OCI-LY3 (cell line): ENCODE measurements around the gene SIMC1.
"Not testable (repeated sequence)": the region's sequence is repeated elsewhere in the genome, so short reads cannot be mapped to it uniquely, and the experiment has no call there.

Source experiments
- H2AFZ ChIP-seq: fragments of 200-600, 300-600 bp; shearing (Covaris generic); 2 replicates; pipeline ENCODE4 v1.6.0; 2014; ENCODE audit warnings: antibody characterized with exemption, low read depth, low read length
- H3K27ac ChIP-seq: fragments of 200-600, 300-600 bp; sonication (generic); 2 replicates; pipeline ENCODE4 v1.5.1; 2014; ENCODE audit warnings: mild to moderate bottlenecking, low read length, moderate library complexity, mixed read lengths
- H3K27me3 ChIP-seq: fragments of 200-600, 300-600 bp; sonication (generic); 2 replicates; pipeline ENCODE4 v1.6.1; 2014; ENCODE audit warnings: low read depth, low read length, mixed read lengths
- H3K36me3 ChIP-seq: fragments of 200-600, 300-600 bp; sonication (generic); replicated peaks from 2 replicates; pipeline ENCODE3; 2014; ENCODE audit warnings: low read depth, low read length, mixed read lengths
- H3K4me1 ChIP-seq: fragments of 300-600, 200-600 bp; sonication (generic); 2 replicates; pipeline ENCODE4 v1.6.1; 2014; ENCODE audit warnings: low read length, mixed read lengths
- H3K4me2 ChIP-seq: fragments of 200-600, 300-600 bp; sonication (generic); 2 replicates; pipeline ENCODE4 v1.6.1; 2014; ENCODE audit warnings: low read length, mixed read lengths
- H3K4me3 ChIP-seq: fragments of 300-600, 200-600 bp; sonication (generic); 2 replicates; pipeline ENCODE4 v1.5.1; 2014; ENCODE audit warnings: antibody characterized with exemption, mild to moderate bottlenecking, low read length, moderate library complexity
- H3K79me2 ChIP-seq: fragments of 300-600, 200-600 bp; shearing (Covaris generic); 2 replicates; pipeline ENCODE4 v1.6.1; 2014; ENCODE audit warnings: mild to moderate bottlenecking, low read length, mixed read lengths
- H3K9ac ChIP-seq: fragments of 300-600, 200-600 bp; shearing (Covaris generic); 2 replicates; pipeline ENCODE4 v1.6.0; 2014; ENCODE audit warnings: mild to moderate bottlenecking, low read length, moderate library complexity
- H3K9me3 ChIP-seq: fragments of 200-600, 300-600 bp; shearing (Covaris generic); 2 replicates; pipeline ENCODE4 v1.6.1; 2014; ENCODE audit warnings: low read length, mixed read lengths; ENCODE audit not compliant: insufficient read depth
- H4K20me1 ChIP-seq: fragments of 200-600, 300-600 bp; sonication (generic); 2 replicates; pipeline ENCODE4 v1.6.1; 2016; ENCODE audit warnings: low read length, mixed read lengths; ENCODE audit not compliant: insufficient read depth

Gene SIMC1

GRCh38 chr5:176245074-176245473, 6.8 kb downstream of the SIMC1 start:
- not testable (repeated sequence) for H3K36me3 ChIP-seq, H3K79me2 ChIP-seq, H4K20me1 ChIP-seq, H3K9ac ChIP-seq, H3K4me1 ChIP-seq, H3K27ac ChIP-seq, H2AFZ ChIP-seq, H3K27me3 ChIP-seq, H3K4me3 ChIP-seq, H3K4me2 ChIP-seq, H3K9me3 ChIP-seq

GRCh38 chr5:176245489-176245888, 7.3 kb downstream of the SIMC1 start:
- H2AFZ ChIP-seq, H3K36me3 ChIP-seq, H3K27ac ChIP-seq, H3K9ac ChIP-seq, H3K4me1 ChIP-seq, H3K27me3 ChIP-seq, H3K4me3 ChIP-seq, H3K9me3 ChIP-seq, H3K4me2 ChIP-seq, H4K20me1 ChIP-seq, H3K79me2 ChIP-seq: not testable (repeated sequence)

- not testable (repeated sequence) for H3K9me3 ChIP-seq, H4K20me1 ChIP-seq, H3K9ac ChIP-seq, H2AFZ ChIP-seq, H3K4me2 ChIP-seq, H3K27ac ChIP-seq, H3K4me3 ChIP-seq, H3K4me1 ChIP-seq, H3K27me3 ChIP-seq, H3K36me3 ChIP-seq, H3K79me2 ChIP-seq
Measured at GRCh38 chr5:176250691-176251090, 12.5 kb downstream of the SIMC1 start.

GRCh38 chr5:176252171-176252570, 13.9 kb downstream of the SIMC1 start:
- H3K4me1 ChIP-seq, H3K27me3 ChIP-seq, H2AFZ ChIP-seq, H3K27ac ChIP-seq, H3K79me2 ChIP-seq, H3K36me3 ChIP-seq, H4K20me1 ChIP-seq, H3K9me3 ChIP-seq, H3K9ac ChIP-seq, H3K4me3 ChIP-seq, H3K4me2 ChIP-seq: not testable (repeated sequence)

GRCh38 chr5:176253370-176254065, 15.3 kb downstream of the SIMC1 start:
- not testable (repeated sequence) for H3K4me2 ChIP-seq, H3K36me3 ChIP-seq, H2AFZ ChIP-seq, H3K27ac ChIP-seq, H3K27me3 ChIP-seq, H3K4me1 ChIP-seq, H3K9me3 ChIP-seq, H3K9ac ChIP-seq, H3K79me2 ChIP-seq, H4K20me1 ChIP-seq, H3K4me3 ChIP-seq

GRCh38 chr5:176254066-176254393, 15.8 kb downstream of the SIMC1 start:
- H3K27me3 ChIP-seq, H3K9ac ChIP-seq, H2AFZ ChIP-seq, H3K4me1 ChIP-seq, H3K4me3 ChIP-seq, H3K79me2 ChIP-seq, H4K20me1 ChIP-seq, H3K9me3 ChIP-seq, H3K27ac ChIP-seq, H3K4me2 ChIP-seq, H3K36me3 ChIP-seq: not testable (repeated sequence)

- H2AFZ ChIP-seq, H3K27me3 ChIP-seq, H3K36me3 ChIP-seq, H3K79me2 ChIP-seq, H4K20me1 ChIP-seq, H3K27ac ChIP-seq, H3K9me3 ChIP-seq, H3K9ac ChIP-seq, H3K4me2 ChIP-seq, H3K4me3 ChIP-seq, H3K4me1 ChIP-seq: not testable (repeated sequence)
Measured at GRCh38 chr5:176257871-176258505, 19.8 kb downstream of the SIMC1 start.

GRCh38 chr5:176260682-176261081, 22.5 kb downstream of the SIMC1 start:
- H3K79me2 ChIP-seq, H3K4me3 ChIP-seq, H3K9me3 ChIP-seq, H3K9ac ChIP-seq, H3K36me3 ChIP-seq, H3K4me2 ChIP-seq, H3K27me3 ChIP-seq, H4K20me1 ChIP-seq, H3K4me1 ChIP-seq, H3K27ac ChIP-seq, H2AFZ ChIP-seq: not testable (repeated sequence)

- H3K27ac ChIP-seq, H3K4me1 ChIP-seq, H3K9ac ChIP-seq, H3K4me2 ChIP-seq, H3K4me3 ChIP-seq, H3K79me2 ChIP-seq, H2AFZ ChIP-seq, H3K27me3 ChIP-seq, H3K36me3 ChIP-seq, H3K9me3 ChIP-seq, H4K20me1 ChIP-seq: not testable (repeated sequence)
Measured at GRCh38 chr5:176266448-176266847, 28.2 kb downstream of the SIMC1 start.

- H2AFZ ChIP-seq, H4K20me1 ChIP-seq, H3K4me3 ChIP-seq, H3K79me2 ChIP-seq, H3K27ac ChIP-seq, H3K4me2 ChIP-seq, H3K9ac ChIP-seq, H3K36me3 ChIP-seq, H3K27me3 ChIP-seq, H3K9me3 ChIP-seq, H3K4me1 ChIP-seq: not testable (repeated sequence)
Measured at GRCh38 chr5:176289018-176289417, 50.8 kb downstream of the SIMC1 start.
